Hematopoietic multipotent progenitor cell (in vitro differentiated cells): ENCODE measurements around the gene SPECC1L. TPM values are rescaled to one million over a fixed set of nuclear protein-coding genes. Genes with fewer than 3 reads are reported as not detected.
A peak's percentile ranks its signal among the peaks of the same experiment; 100 is the strongest.
"Not testable (repeated sequence)": the region's sequence is repeated elsewhere in the genome, so short reads cannot be mapped to it uniquely, and the experiment has no call there.

ENCODE experiments used
- DNase-seq, 3 donors: peaks; one replicate each; pipeline ENCODE4 v3.0.0-alpha.2; 2011 to 2015; ENCODE audit warnings: low read depth in 2 of 3, low spot score in 2 of 3
- total RNA-seq: library from RNA; depleted of rRNA; stranded (reverse); fragments of >200 nt; gene quantifications from one replicate; pipeline ENCODE4 v1.2.3, GENCODE V29; 2012

SPECC1L gene
- 24.8 TPM for total RNA-seq

DNA sequence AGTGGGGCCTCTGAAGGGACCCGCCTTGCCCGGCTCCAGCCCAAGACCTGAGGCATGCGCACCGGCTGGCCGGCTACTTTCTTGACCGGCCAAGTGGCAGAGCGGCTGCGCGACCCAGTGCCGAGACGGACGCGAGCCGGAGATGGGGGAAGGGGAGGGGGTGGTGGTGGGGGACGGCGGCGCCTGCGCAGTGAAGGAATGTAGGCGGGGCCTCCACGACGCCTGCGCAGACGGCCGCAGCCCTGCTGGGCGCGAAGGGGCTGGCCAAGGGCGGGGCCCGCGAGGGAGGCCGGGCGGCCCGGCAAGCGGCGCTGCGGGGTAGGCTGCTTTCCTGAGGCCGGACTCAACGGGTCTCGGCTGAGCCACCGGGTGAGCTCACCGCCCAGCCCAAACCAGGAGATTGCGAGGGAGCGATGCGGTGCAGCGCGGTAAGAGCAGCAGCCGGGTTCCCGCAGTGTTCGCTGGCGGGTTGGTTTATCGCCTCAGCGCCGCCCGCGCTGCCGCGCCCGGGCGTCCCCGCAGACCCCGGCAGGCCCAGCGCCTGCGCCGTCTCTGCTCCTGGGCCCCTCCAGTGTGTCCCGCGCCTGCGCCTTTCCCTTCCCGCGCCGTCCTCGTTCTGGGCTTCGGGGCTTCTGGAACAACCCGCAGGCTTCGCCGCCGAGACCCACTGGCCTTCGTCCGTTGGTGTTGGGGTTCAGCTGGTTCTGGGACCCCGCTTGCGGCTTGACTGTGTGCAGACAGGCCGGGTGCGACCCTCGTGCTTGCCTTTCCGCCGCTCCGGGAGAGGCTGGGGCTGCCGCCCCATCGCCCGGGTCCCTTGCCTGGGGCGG lies at the start of gene SPECC1L:
SPECC1L (plus strand) TSS at position 276 of the 830 bp plus-strand sequence. CDS start 31,401 bp downstream, outside the sequence.
- DNase-seq, result peak; percentile 89 to 91 (median 90)

DNA sequence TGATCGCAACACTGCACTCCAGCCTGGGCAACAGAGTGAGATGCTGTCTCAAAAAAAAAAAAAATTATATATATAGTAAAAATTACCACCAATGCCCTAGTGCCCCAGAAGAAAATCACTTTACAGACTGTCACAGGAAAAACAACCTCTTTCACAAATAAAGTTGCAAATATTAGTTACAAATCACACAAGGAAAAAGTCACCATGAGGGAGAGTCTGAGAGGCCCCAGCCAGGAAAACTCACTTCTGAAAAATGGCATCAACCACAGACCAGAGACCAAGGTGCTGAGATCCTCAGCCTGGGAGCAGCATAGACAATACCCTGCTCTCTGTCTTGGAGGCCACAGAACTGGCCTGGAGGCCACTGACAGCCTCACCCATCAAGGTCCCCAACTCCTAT lies 46.2 kb upstream of the SPECC1L start:
- no peak for DNase-seq

DNA sequence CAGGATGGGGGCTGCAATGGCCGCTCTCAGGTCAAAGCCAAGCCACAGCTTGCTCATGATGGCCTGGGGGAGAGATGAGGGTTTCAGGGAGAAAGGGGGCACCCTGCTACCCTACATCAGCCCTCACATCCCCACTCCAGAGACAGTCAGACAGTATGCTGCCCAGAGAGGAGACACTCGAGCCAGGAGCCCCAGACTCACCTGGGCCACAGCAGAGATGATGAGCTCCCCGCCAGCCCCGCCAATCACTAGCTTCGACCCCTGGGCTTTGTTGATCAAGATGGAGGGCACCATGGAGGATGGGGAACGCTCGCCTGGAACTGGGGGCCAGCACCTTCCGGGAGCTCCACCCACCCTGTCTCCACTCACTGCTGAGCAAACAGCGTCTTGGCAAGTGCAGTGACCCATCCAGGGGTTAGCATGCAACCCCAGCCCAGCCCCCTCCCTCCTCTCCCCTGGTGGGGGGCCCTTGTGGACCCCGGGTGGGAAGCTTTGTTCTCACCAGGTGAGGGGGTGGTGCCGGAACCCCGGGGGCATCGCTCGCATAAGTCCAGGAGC lies 45.5 kb upstream of the SPECC1L start:
- DNase-seq, result no peak

- DNase-seq, result no peak
Measured at GRCh38 chr22:24225951-24226350, 44.7 kb upstream of the SPECC1L start.

- DNase-seq, result peak in 2 of 3 donors; percentile 45 to 67
Measured at GRCh38 chr22:24230911-24231656, 39.5 kb upstream of the SPECC1L start.

DNA sequence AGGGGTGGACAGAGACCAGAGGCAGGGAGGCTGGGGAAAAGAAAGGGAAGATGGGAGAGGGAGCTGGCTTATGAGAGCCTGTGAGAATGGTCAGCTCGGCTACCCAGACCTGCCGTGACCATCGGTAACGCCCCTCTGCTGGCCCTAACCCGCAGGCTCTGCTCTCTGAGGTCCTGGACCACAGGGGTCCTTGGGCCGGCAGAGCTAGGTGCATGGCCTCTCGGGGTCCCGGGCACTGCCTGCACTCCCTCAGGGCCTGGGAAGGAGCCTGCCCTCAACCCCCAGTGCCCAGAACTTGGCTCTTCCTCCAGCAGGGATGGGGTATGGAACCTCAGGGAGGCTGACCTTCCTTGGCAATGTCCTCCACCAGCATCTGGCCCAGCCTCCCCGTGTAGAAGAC lies 38.9 kb upstream of the SPECC1L start:
- DNase-seq, result no peak

DNA sequence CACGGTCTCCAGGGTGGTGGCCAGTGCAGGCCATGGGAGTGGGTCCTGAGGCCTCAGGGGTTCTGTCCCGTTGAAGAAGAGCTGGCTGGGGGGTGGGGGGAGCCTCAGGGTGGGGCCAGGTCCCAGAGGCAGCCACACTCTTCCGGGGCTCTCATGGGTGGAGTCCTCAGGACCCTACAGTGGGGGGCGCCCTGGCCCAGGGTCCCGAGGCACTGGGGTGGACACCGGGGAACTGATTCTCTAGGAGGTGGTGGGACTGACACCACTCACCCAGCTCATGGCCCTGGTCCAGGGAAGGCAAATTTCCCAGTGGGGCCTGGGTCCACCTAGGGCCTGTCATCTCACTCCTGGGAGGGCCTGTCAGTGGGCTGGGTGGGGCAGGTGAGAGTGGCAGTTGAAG lies 38.5 kb upstream of the SPECC1L start:
- no peak for DNase-seq

DNA sequence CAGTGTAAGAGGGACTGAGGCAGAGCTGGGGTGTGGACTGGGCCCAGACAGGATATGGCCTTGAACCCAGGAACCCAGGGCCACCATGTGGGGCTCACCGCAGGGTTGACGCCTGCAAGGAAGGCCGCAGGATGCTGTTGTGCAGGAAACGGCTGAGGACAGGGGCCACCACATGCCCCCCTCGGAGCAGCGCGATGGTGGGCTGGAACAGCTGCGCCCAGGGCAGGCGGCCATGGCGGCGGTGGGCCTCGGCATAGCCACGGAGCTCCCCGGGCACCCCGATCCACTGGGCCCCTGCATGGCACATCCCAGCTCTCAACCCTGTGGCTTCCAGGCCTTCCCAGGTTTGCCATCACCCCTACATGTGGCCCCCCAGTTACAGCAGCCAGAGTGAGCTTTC lies 37.9 kb upstream of the SPECC1L start:
- no peak for DNase-seq

DNA sequence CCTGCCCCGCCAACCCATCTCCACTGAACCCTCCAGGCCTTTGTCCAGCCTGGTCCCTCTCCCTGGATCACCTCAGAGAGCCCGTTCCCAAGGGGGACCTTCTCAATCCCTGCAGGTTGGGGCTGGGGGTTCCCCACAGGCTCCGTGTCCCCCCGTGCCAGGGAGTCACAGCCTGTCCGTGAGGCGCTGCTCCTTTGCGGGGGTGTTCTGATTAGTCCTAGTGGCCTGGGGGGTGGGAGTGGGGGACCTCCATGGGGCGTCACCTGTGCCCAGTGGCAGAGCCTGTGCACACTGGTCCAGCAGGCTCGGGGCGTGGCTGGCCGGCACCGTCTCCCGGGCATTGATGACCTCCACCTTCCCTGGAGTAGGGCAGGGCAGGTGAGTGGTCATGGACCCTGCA lies 37.4 kb upstream of the SPECC1L start:
- DNase-seq, result no peak

GRCh38 chr22:24233816-24234215 lies 36.8 kb upstream of the SPECC1L start:
- DNase-seq, result no peak

- no peak for DNase-seq
Measured at GRCh38 chr22:24235315-24235714, 35.3 kb upstream of the SPECC1L start.

GRCh38 chr22:24236656-24237055 lies 34.0 kb upstream of the SPECC1L start:
- DNase-seq, result no peak

- DNase-seq, result not testable (repeated sequence)
Measured at GRCh38 chr22:24238101-24238694, 32.4 kb upstream of the SPECC1L start.

DNA sequence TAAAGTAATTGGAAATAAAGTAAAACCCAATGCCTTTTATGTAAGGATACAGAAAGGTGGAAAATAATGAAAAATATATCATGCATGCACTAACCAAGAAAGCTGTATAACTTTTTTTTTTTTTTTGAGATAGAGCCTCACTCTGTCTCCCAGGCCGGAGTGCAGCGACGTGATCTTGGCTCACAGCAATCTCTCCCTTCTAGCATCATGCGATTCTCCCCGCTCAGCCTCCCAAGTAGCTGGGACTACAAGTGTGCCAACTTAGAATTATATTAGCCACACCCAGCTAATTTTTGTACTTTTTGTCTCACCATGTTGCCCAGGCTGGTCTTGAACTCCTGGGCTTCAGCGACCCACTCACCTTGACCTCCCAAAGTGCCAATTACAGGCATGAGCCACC lies 30.2 kb upstream of the SPECC1L start:
- DNase-seq, result no peak

DNA sequence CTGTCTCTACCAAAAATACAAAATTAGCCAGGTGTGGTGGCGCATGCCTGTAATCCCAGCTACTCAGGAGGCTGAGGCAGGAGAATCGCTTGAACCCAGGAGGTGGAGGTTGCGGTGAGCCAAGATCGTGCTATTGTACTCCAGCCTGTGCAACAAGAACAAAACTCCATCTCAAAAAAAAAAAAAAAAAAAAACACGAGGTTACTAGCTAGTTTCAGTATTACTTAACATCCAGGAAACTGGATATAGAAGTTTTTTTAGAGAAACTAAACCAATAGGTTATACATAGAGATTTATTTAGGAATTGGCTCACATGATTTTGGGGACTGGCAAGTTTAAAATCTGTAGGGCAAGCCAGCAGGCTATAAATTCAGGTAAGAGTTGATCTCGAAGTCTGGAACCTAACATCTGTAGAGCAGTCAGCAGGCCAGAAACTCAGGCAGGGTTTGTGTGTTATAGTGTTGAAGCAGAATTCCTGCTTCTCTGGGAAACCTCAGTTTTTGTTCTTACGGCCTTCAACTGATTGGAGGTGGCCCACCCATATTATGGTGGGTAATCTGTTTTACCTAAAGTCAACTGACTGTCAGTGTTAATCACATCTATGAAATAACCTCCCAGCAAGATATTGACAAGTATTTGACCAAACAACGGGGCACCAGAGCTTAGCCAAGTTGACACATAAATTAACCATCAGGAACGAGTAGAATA lies 29.5 kb upstream of the SPECC1L start:
- DNase-seq, result not testable (repeated sequence)

DNA sequence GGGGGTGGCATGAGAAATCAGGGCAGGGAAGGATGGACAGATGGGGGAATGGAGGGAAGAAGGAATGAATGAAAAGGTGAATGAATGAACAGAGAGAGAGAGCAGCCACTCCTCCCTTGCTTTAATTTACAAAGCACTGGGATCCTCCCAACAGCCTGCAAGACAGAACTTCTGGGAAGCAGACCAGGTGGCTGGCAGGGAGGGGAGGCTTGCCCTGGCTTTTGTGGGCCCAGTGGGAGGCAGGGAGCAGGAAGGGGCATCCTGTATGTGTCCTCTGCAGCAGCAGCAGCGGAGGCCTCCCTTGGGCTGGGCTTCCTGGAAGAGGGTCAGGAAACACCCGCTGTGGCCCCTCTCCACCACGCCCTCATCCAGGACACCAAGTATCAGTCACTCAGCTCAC lies 27.2 kb upstream of the SPECC1L start:
- not testable (repeated sequence) for DNase-seq

DNA sequence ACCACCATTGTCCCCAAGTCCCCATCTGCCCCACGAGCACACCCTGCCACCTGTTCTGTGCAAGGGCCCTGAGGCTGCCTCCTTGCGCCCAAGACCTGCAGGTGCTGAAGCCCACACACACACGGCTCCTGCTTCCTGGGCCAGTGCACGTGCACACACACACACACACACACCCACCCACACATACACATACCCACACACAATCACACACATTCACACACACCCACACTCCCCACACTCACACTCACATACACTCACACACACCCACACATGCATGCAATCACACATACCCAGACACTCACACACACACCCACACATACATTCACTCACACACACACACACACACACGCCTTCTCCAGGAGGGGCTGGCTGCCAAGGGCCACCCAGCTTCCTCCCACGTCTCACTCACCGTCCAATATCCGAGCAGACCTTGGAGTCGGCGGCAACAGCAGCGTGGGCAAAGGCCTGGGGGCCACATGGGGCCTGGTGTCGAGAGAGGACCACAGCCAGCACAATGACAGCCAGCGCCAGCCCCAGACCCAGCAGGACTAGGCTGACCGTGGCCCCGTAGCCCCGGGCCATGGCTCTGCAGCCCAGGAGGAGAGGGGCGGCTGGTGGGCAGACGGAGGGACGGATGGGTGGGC lies 26.4 kb upstream of the SPECC1L start:
- no peak for DNase-seq

DNA sequence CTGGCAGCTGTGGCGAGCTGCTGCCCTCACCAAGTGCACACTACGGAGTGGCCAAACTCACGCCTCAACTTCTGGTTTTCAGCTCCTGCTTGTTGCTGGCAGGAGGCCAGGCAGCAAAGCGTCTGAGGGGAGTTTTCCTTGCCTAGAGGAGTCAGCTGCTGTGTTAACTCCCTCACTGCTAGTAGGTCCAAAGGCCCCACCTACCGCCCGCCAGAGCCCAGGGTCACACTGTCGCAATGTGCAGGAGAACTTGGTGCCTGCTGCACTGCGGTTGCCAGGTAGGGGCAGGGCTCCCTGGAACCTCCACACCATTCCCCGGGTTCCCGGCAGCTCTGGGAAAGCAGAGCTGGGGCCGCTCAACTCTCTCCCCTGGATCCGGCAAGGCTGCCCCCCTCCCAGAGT lies 25.6 kb upstream of the SPECC1L start, which contains the start of gene GGT5:
GGT5 (minus strand) TSS at position 53 of the 402 bp plus-strand sequence. CDS start 357 bp downstream, outside the sequence.
- DNase-seq, result not testable (repeated sequence)

- DNase-seq, result not testable (repeated sequence)
Measured at GRCh38 chr22:24245584-24246561, 24.8 kb upstream of the SPECC1L start.
